SH-SY5Y (cell line): ENCODE data around the gene LCN15.

Experiments used
- GATA2 ChIP-seq: IDR thresholded peaks from 2 replicates; pipeline ENCODE4 v1.6.1; 2011; ENCODE audit warnings: mild to moderate bottlenecking, low read depth, low read length
- GATA3 ChIP-seq: IDR thresholded peaks from 2 replicates; pipeline ENCODE4 v1.6.1; 2011; ENCODE audit warnings: low read depth, mild to moderate bottlenecking, low read length, moderate library complexity

DNA sequence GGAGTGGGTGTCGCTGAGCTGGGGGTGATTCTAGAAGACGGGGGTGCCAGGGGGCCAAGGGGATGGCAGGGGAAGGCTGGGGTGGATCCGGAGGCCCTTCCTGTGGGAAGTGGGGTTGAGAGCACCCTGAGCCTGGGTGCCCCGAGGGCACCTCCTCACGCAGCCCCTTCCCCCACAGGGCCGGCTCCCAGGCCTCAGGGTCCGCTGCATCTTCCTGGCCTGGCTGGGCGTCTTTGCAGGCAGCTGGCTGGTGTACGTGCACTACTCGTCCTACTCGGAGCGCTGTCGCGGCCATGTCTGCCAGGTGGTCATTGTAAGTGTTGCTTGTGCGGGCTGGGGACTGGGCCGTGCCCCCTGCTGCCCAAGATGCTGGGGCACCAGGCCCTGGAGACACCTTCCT is 46.9 kb downstream of the LCN15 start:
- TF ChIP-seq GATA2 (no peak), GATA3 (no peak)
